Hepatocyte (in vitro differentiated cells): ENCODE measurements around the gene NBAS. TPM values are rescaled to one million over a fixed set of nuclear protein-coding genes. Genes with fewer than 3 reads are reported as not detected.

Experiments
- DNase-seq: peaks from one replicate; pipeline ENCODE4 v3.0.0-alpha.2; 2016; ENCODE audit warnings: low spot score
- H2AFZ ChIP-seq: fragments of 200-600 bp; sonication (generic); 2 replicates; pipeline ENCODE4 v1.6.0; 2016; ENCODE audit warnings: antibody characterized with exemption, mild to moderate bottlenecking
- H3K27ac ChIP-seq: fragments of 200-600 bp; sonication (generic); 2 replicates; pipeline ENCODE4 v1.5.1; 2016; ENCODE audit warnings: mild to moderate bottlenecking
- H3K27me3 ChIP-seq: fragments of 200-600 bp; sonication (generic); 2 replicates; pipeline ENCODE4 v1.6.1; 2016
- H3K36me3 ChIP-seq: fragments of 200-600 bp; sonication (generic); replicated peaks from 2 replicates; pipeline ENCODE4 v1.5.1; 2016; ENCODE audit warnings: low read depth; ENCODE audit not compliant: insufficient read depth
- H3K4me1 ChIP-seq: fragments of 200-600 bp; sonication (generic); 2 replicates; pipeline ENCODE4 v1.5.1; 2016; ENCODE audit warnings: mild to moderate bottlenecking, moderate library complexity; ENCODE audit not compliant: insufficient read depth
- H3K4me2 ChIP-seq: fragments of 200-600 bp; sonication (generic); 2 replicates; pipeline ENCODE4 v1.6.0; 2016
- H3K4me3 ChIP-seq: fragments of 200-600 bp; sonication (generic); 2 replicates; pipeline ENCODE4 v1.5.1; 2016; ENCODE audit warnings: mild to moderate bottlenecking
- H3K79me2 ChIP-seq: fragments of 200-600 bp; sonication (generic); 2 replicates; pipeline ENCODE4 v1.6.0; 2017; ENCODE audit warnings: mild to moderate bottlenecking
- H3K9me2 ChIP-seq: fragments of 200-600 bp; sonication (generic); replicated peaks from 2 replicates; pipeline ENCODE4 v1.6.0; 2017; ENCODE audit warnings: mild to moderate bottlenecking; ENCODE audit not compliant: insufficient read depth
- H3K9me3 ChIP-seq: fragments of 200-600 bp; sonication (generic); 2 replicates; pipeline ENCODE4 v1.5.1; 2016; ENCODE audit warnings: low read depth, mild to moderate bottlenecking
- H4K20me1 ChIP-seq: fragments of 200-600 bp; sonication (generic); 2 replicates; pipeline ENCODE4 v1.6.0; 2016; ENCODE audit warnings: mild to moderate bottlenecking; ENCODE audit not compliant: insufficient read depth, poor library complexity, severe bottlenecking
- CTCF ChIP-seq: fragments of 200-600 bp; sonication (generic); IDR thresholded peaks from 2 replicates; pipeline ENCODE4 v1.5.1; 2016; ENCODE audit warnings: antibody characterized with exemption, mild to moderate bottlenecking; ENCODE audit not compliant: poor library complexity
- EZH2 ChIP-seq: fragments of 200-600 bp; sonication (generic); IDR thresholded peaks from 2 replicates; pipeline ENCODE4 v1.6.1; 2016; ENCODE audit warnings: antibody characterized with exemption, mild to moderate bottlenecking, borderline replicate concordance
- EZH2phosphoT487 ChIP-seq: fragments of 200-600 bp; sonication (generic); IDR thresholded peaks from one replicate; pipeline ENCODE4 v1.6.1; 2018; ENCODE audit warnings: antibody characterized with exemption, mild to moderate bottlenecking, low read depth, moderate library complexity; ENCODE audit not compliant: unreplicated experiment, severe bottlenecking
- WGBS: methylation state at CpG from one replicate; pipeline ENCODE4 v1.1.6; 2016; ENCODE audit warnings: low lambda C conversion rate; ENCODE audit errors: missing lambda C conversion rate; 5-methylcytosine and 5-hydroxymethylcytosine counted together
- polyA plus RNA-seq: library from polyadenylated mRNA; unstranded; fragments of >200 nt; fragmentation: Nextera tagmentation; extraction: Ambion mirVana; gene quantifications from 2 replicates; pipeline ENCODE4 v1.2.1, GENCODE V29; 2016
- total RNA-seq: library from RNA; depleted of rRNA; stranded (reverse); fragments of >200 nt; gene quantifications from 2 replicates; pipeline ENCODE4 v1.2.3, GENCODE V29; 2014

Gene NBAS
- total and polyA plus RNA-seq, 2 experiments from 2014 or later, result 20.8 to 47.2 TPM

- no peak for TF ChIP-seq EZH2
- no peak for TF ChIP-seq EZH2phosphoT487
- TF ChIP-seq CTCF, result no peak
- Histone ChIP-seq H3K27ac (no peak overlapping the region), H4K20me1 (no peaks in the 10 kb centered on the region), H3K4me1 (no peaks in the 10 kb centered on the region), H3K4me2 (no peak overlapping the region), H3K4me3 (no peak overlapping the region), H3K9me2 (no peaks in the 10 kb centered on the region), H3K36me3 (no peaks in the 10 kb centered on the region), H2AFZ (no peak overlapping the region), H3K9me3 (no peaks in the 10 kb centered on the region), H3K27me3 (no peaks in the 10 kb centered on the region), H3K79me2 (no peaks in the 10 kb centered on the region)
- WGBS, result 41% methylated on average over 14 of the region's 14 CpGs
- DNase-seq, result no peak
Measured at GRCh38 chr2:15142069-15142689, 419.0 kb downstream of the NBAS start.

GRCh38 chr2:15141211-15141610, 419.9 kb downstream of the NBAS start:
- no peak overlapping the region for H2AFZ ChIP-seq
- no peaks in the 10 kb centered on the region for H3K4me1 ChIP-seq
- no peak overlapping the region for H3K4me2 ChIP-seq
- H3K4me3 ChIP-seq, result no peak overlapping the region
- H4K20me1 ChIP-seq, result no peaks in the 10 kb centered on the region
- H3K36me3 ChIP-seq, result no peaks in the 10 kb centered on the region
- no peaks in the 10 kb centered on the region for H3K9me2 ChIP-seq
- H3K27ac ChIP-seq, result no peak overlapping the region
- WGBS, result 93% methylated on average over 7 of the region's 7 CpGs
- DNase-seq, result no peak
- TF ChIP-seq EZH2, result no peak
- no peak for TF ChIP-seq CTCF
- TF ChIP-seq EZH2phosphoT487, result no peak
- no peaks in the 10 kb centered on the region for H3K27me3 ChIP-seq
- H3K9me3 ChIP-seq, result no peaks in the 10 kb centered on the region
- no peaks in the 10 kb centered on the region for H3K79me2 ChIP-seq

- Histone ChIP-seq H3K9me2 (no peaks in the 10 kb centered on the region), H3K27me3 (no peaks in the 10 kb centered on the region), H2AFZ (no peak overlapping the region), H3K27ac (no peak overlapping the region), H3K79me2 (no peaks in the 10 kb centered on the region), H3K4me2 (no peak overlapping the region), H4K20me1 (no peaks in the 10 kb centered on the region), H3K4me1 (no peaks in the 10 kb centered on the region), H3K36me3 (no peaks in the 10 kb centered on the region), H3K4me3 (no peak overlapping the region), H3K9me3 (no peaks in the 10 kb centered on the region)
- no peak for TF ChIP-seq EZH2phosphoT487
- no peak for TF ChIP-seq CTCF
- no peak for TF ChIP-seq EZH2
- 97% methylated on average over 6 of the region's 6 CpGs for WGBS
- DNase-seq, result no peak
Measured at GRCh38 chr2:15136639-15137038, 424.5 kb downstream of the NBAS start.
